GM19099 (cell line): ENCODE results near the gene PLD4.

Source experiments
- POLR2A ChIP-seq: IDR thresholded peaks from 3 replicates; pipeline ENCODE4 v1.6.1; 2011; ENCODE audit warnings: low read depth; ENCODE audit not compliant: insufficient read length; ENCODE audit errors: extremely low read depth

The PLD4 gene

DNA sequence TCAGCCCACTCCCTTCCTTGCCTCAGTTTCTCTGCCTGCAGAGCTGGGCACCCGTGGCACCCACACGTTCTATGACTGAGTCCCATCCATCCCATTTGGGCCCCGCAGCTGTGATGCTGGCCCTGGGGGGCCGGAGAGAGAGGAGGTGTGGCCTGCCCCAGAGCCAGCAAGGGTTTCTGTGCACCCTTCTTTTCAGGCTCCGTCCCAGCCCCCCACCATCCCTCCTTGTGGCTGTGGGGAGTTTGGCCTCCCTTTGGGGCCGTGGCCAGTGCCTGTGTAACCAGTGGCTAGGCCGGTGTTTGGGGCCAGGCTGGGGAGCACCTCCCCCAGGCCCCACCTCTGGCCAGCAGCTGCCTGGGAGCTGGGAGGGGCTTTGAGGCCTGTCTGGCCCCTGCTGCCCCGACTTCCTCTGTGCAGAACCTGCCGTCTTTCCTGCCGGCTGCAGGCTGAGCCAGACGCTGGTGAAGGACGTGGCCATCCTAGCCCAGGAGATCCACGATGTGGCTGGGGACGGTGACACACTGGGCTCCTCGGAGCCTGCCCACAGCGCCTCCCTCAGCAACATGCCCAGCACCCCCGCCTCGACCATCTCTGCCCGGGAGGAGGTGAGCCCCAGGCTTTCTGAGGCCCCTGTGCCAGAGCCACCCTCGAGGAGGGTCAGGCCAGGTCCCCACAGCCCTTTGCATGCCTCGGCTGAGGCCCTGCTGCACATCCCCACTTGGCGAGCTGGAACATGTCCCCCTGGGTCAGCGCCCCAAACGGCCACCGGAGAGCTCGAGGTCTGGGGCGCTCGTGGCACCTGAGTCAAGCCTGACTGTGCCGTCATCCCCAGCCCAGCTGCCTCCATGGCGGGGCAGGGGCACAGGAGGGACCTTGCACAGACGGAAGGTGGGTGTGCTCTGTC lies 31.9 kb upstream of the PLD4 start:
- no peak for TF ChIP-seq POLR2A

DNA sequence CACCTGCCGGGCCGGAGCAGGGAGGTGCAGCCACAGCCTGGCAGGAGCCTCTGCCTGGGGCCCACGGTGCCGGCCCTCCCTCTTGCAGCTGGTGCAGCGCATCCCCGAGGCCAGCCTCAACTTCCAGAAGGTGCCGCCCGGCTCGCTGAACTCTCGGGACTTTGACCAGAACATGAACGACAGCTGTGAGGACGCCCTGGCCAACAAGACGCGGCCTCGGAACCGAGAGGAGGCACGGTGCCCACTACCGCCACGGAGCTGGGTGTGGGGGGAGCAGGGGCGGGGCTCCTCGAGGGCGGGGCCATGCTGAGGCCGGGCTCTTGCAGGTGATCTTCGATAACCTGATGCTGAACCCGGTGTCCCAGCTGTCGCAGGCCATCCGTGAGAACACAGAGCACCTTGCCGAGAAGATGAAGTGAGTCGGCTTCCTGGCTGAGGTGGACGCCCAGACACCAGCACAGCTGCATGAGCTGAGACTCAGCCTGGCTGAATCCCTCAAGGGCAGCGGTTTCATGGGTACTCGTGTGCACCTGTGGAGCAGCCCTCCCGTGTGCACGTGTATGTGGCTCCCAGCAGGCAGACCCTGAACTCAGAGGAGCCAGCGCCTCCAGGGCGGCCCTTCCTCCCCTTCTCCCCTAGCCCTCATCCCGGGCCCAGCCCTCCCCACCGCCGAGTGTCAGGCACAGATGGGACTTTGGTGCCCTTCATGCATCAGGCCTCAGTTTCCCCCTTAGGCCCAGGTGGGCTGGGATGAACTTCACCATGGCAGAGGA lies 31.1 kb upstream of the PLD4 start:
- no peak for TF ChIP-seq POLR2A

DNA sequence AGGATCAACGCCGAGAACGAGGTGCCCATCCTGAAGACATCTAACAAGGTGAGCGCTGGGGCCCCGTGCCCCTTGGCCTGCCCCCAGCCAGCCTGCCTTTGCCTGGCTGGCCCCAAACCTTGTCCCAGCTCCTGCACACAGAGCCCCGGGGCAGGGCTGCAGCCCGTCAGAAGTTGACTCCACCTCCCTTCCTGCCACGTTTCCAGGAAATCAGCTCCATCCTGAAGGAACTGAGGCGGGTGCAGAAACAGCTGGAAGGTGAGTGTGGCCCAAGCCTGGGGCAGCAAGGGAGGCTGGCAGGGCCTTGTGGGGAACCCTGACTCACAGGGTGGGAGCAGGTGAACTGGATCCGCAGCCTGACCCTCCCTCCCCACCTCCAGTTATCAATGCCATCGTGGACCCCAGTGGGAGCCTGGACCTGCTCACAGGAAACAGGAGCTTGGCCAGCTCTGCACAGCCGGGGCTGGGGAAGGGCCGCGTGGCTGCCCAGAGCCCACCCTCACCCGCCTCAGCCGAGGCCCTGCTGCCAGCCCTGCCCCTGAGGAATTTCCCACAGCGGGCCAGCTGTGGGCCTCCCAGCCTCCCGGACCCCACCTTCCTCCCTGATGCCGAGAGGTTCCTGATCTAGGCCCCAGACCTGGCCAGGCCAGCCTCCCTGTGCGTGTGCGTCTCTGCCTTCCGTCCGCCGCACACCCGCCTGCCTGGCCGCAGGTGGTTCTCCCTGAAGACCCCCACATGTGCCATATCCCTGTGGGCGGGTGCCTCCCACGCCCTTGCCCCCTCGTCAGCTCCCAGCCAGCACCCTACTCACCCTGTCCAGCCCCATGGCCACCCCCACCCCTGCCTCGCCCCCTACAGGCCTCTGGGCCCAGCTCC lies 30.1 kb upstream of the PLD4 start:
- TF ChIP-seq POLR2A, result no peak

DNA sequence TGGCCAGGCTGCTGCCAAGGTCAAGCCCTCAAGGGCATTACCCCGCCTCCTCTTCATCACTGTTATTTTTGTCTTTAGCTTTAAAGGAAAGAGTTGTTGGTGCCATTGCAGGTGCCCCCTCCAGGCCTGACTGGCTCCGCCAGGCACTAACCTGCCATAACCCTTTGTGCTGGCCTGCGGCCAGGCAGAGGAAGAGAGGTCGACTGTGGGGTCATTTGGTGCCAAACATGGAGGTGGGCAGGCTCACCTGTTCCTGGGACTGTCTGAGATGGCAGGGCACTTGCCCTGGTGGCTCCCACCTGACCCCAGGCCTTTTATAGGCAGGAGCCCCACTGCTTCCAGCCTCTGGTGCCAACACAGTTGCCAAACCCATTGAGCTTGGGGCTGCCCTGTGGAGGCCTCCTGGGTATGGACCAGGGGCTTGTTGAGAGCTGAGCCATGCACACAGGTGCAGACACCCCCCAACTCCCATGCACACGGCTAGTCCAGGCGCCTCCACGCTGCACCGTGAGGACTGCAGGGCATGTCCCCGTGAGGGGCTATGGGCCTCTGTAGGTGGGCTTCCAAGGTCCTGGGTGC lies 29.4 kb upstream of the PLD4 start:
- no peak for TF ChIP-seq POLR2A

DNA sequence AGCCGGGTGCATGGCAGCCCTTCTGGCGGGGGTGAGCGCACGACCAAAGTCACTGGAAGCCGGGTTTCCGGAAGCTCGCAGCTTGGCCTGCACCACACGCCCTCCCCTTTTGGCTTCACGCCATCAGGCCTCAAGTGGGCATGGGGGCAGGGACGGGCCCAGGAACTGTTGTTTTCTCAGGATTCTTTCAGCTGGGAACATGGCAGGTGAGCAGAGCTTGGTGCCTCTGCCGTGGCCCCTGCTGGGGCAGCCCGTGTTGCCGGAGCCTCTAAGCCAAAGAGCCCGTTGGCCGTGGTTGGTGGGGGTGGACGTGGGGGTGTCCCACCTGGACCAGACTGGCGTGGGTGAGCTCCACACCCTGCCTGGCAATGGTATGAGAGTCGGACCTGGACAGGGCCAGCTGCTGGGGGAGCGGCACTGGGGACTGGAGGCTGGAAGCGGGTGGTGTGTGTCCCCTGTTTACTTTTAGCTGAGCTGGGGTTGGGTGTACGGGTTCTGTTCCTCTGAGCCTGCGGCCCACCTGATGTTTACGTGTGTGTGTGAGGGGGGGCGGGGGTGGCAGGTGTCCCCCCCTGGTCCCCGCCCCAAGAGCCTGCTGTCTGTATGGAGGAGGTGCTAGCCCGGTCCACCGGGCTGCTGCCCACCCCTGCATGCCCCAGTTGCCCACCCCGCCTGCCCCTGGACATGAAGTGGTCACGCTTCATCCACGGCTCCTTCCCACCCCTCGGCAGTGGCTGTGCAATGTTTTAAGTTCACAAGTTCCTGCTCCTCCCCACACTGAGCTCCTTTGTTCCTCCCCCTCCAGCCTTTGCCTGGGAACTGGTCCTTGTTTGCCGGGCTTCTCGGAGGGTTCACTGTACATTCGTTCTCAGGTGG lies 28.7 kb upstream of the PLD4 start:
- TF ChIP-seq POLR2A, result no peak

DNA sequence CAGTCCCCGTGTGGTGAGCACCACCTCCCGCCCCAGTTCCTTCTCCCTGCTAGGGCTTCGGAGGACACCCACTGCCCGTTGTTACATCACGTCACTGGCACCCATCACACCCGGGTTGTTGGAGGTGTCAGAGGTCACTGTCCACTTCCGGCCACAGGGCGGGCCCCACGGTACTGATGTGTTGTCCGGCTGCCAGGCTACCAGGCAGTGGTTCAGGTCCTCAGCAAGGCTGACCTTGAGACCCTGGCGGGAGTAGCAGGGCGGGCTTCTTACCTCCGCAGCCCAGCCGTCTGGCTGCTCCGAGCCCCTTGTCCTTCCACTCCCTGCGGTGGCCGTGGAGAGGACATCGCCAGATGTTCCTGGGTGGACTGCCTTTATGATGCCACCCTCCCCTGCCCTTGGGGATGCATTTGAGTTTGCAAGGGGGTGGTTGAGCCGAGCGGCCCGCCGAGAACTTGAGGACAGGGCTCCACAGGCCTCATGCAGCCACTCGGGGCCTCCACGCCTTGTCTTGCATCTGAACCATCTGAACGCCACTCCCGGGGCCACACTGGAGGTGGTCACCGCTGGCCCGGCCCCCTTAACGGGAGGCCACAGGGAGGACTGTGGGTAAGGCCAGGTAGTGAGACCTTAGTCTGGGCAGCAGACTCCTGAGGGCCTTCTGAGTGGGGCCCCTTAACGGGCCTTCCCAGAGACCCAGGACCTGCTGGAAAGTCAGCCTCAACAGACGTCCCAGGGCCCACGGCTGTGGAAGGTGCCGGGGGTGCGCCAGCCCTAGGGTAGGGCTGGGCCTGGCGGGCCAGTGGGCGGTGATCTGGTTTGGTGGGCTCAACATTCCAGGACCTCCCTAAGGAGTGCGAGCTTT lies 27.1 kb upstream of the PLD4 start:
- TF ChIP-seq POLR2A, result no peak

DNA sequence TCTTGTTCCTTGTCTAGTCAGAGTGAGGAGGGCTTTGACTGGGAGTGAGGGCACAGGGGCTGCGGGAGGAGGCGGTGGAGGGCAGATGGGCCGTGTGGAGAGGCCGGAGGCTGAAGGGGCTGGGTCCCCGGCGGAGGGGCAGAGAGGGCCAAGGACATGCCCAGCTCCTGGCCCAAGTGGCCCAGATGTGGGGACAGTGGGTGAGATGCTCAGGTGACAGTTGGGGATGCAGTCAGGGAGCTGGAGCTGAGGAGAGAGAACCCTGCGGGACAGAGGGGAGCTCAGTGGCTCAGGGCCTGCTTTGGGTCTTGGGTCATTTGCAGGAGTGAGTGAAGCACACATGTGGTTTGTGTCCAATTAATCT lies 26.5 kb upstream of the PLD4 start:
- no peak for TF ChIP-seq POLR2A

DNA sequence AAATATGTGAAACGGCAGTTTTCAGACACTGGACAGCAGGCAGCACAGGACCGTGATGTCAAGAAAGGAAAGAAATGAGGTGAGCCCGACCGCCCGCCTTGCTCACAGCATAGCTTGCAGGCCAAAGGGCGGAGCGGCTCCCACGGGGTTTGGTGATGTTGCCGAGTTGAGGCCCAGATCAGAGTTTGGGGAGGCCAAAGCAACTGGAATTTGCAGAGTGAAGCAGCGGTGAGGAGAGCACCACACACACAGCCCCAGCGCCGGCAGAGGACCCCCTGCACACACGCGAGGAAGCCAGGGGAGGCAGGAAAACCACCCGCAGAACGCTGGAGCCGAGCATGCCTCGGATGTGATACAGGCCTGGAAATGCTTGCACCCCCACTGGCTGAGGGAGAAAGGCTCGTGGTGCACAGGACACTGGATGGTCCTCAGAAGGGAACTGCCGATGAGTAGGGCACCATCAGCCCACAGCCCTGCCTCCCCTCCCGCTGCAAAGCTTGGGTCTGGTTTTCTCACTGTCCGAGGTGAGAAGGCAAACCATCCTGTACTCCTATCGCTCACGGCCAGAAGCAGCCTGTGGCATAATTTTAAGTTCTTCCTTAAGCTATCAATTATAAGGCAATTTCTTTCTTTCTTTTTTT lies 25.7 kb upstream of the PLD4 start:
- no peak for TF ChIP-seq POLR2A

DNA sequence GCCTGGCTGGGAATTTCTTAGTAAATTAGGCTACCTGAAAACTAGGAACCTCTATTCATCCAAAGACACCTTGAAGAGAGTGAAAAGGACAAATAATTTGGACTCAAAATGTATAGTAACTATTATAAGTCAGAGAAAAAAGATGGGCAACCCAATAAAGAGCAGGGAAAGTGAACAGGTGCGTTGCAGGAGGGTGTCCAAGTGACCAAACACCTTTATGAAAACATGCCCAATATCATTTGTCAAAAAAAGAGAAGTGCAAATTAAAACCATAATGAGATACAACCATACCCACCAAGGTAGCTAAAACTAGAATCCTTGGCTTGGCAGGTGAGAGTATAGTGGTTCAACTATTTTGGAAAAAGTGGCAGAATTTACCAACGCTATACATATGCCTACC lies 24.9 kb upstream of the PLD4 start:
- TF ChIP-seq POLR2A, result no peak

DNA sequence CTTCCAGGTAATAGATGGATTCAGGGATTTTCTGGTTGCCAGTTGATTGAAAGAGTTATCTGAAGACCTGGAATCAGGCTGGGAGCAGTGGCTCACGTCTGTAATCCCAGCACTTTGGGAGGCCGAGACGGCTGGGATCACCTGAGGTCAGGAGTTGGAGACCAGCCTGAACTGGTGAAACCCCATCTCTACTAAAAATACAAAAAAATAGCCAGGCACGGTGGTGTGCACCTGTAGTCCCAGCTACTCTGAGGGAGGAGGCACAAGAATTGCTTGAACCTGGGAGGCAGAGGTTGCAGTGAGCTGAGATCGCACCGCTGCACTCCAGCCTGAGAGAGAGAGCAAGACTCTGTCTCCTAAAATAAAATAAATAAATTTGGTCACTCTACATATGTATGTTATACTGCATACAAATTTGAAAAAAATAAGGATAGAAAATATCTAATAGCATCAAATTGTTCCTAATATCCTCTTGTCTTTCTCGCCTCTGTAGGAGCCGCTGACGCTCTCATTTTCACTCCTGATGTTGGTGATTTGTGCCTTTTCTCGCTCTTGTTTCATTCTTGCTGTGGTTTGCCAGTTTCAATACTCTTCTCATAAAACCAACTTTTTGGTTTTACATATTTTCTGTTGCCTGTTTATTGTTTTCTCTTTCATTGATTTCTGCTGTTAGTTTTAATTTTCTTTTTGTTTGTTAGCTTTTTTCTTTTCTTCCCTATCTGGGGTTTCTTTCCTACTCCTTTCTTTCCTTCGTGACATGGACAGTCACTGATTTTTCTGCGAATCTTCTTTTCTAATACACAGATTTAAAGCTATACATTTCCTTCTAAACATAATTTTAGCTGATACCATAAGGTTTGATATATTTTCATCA lies 23.8 kb upstream of the PLD4 start:
- TF ChIP-seq POLR2A, result no peak

DNA sequence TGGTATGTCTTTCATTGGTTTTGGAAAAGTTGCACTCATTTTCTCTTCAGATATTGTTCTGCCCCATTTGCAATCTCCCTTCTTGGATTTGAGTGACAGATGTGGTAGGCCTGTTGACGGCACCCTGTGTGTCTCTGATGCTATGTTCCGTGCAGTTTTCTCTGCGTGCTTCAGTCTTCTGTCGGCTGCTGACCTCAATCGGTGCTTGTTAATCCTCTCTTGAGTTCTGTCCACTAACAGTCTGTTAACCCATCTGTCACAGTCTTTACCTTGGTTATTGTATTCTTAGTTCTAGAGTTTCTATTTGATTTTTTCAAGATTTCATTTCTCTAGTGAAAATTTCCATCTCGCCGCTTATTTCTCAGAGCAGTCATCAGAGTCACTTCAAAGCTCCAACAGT lies 20.7 kb upstream of the PLD4 start:
- no peak for TF ChIP-seq POLR2A

DNA sequence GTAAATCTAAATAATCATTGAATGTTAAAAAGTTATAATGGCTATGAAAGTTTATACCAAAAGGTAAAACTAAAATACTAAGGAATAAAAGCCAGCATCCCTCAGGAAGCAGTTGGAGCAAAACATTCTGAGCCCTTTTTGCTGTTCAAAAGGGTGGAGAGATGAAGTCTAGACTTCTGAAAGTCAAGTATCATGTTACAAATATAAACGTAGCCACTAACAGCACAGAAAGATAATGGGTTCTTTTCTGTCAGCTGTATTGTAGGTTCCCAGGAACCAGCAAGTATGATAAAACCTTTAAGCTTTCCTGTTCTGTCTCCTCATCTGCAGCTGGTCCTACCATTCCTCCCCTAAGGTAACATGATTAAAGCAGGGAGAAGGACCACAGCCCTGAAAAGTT lies 16.4 kb upstream of the PLD4 start:
- TF ChIP-seq POLR2A, result no peak
